ENCODE data around the gene KRABD2.
"Not testable (repeated sequence)": the region's sequence is repeated elsewhere in the genome, so short reads cannot be mapped to it uniquely, and the experiment has no call there.

KRABD2 gene

GRCh38 chr17:8350339-8350738 lies 26.2 kb downstream of the KRABD2 start:
- H3K27ac Mint-ChIP-seq (ENCODE audit: unreplicated experiment): no peak overlapping the region
- peaks cover 16% of the 10 kb centered on the region for H3K27me3 Mint-ChIP-seq (ENCODE audit: unreplicated experiment)
- no peaks in the 10 kb centered on the region for H3K4me1 Mint-ChIP-seq (ENCODE audit: unreplicated experiment)
- no peak for TF ChIP-seq CTCF (IDR thresholded peaks at IDR 0.05)
- H3K4me3 Mint-ChIP-seq (ENCODE audit: unreplicated experiment): no peak overlapping the region
- no peak for DNase-seq (ENCODE audit: extremely low spot score, unreplicated experiment)
- H3K9me3 Mint-ChIP-seq (ENCODE audit: unreplicated experiment): no peaks in the 10 kb centered on the region
- no peaks in the 10 kb centered on the region for H3K36me3 Mint-ChIP-seq (ENCODE audit: unreplicated experiment)

- not testable (repeated sequence) for H3K4me1 Mint-ChIP-seq (ENCODE audit: unreplicated experiment); H3K36me3 Mint-ChIP-seq (ENCODE audit: unreplicated experiment); H3K4me3 Mint-ChIP-seq (ENCODE audit: unreplicated experiment); H3K27ac Mint-ChIP-seq (ENCODE audit: unreplicated experiment); H3K9me3 Mint-ChIP-seq (ENCODE audit: unreplicated experiment); DNase-seq (ENCODE audit: extremely low spot score, unreplicated experiment)
- H3K27me3 Mint-ChIP-seq (ENCODE audit: unreplicated experiment): peaks cover 23% of the 10 kb centered on the region
Observed at GRCh38 chr17:8347001-8347400, 29.5 kb downstream of the KRABD2 start.

GRCh38 chr17:8345951-8346665 lies 30.4 kb downstream of the KRABD2 start:
- Mint-ChIP-seq H3K36me3 (ENCODE audit: unreplicated experiment) (no peaks in the 10 kb centered on the region), H3K27ac (ENCODE audit: unreplicated experiment) (no peak overlapping the region), H3K27me3 (ENCODE audit: unreplicated experiment) (peaks cover 23% of the 10 kb centered on the region), H3K9me3 (ENCODE audit: unreplicated experiment) (no peaks in the 10 kb centered on the region), H3K4me3 (ENCODE audit: unreplicated experiment) (no peak overlapping the region), H3K4me1 (ENCODE audit: unreplicated experiment) (peaks cover 4% of the 10 kb centered on the region)
- TF ChIP-seq CTCF (IDR thresholded peaks at IDR 0.05): no peak
- DNase-seq (ENCODE audit: extremely low spot score, unreplicated experiment): no peak

GRCh38 chr17:8345052-8345690 lies 31.3 kb downstream of the KRABD2 start:
- peaks cover 23% of the 10 kb centered on the region for H3K27me3 Mint-ChIP-seq (ENCODE audit: unreplicated experiment)
- no peaks in the 10 kb centered on the region for H3K9me3 Mint-ChIP-seq (ENCODE audit: unreplicated experiment)
- peaks cover 4% of the 10 kb centered on the region for H3K4me1 Mint-ChIP-seq (ENCODE audit: unreplicated experiment)
- no peak overlapping the region for H3K27ac Mint-ChIP-seq (ENCODE audit: unreplicated experiment)
- TF ChIP-seq CTCF (IDR thresholded peaks at IDR 0.05): no peak
- no peaks in the 10 kb centered on the region for H3K36me3 Mint-ChIP-seq (ENCODE audit: unreplicated experiment)
- no peak overlapping the region for H3K4me3 Mint-ChIP-seq (ENCODE audit: unreplicated experiment)
- DNase-seq (ENCODE audit: extremely low spot score, unreplicated experiment): no peak

- DNase-seq (ENCODE audit: extremely low spot score, unreplicated experiment): no peak
- Mint-ChIP-seq H3K27ac (ENCODE audit: unreplicated experiment) (no peak overlapping the region), H3K9me3 (ENCODE audit: unreplicated experiment) (no peaks in the 10 kb centered on the region), H3K4me1 (ENCODE audit: unreplicated experiment) (peaks cover 6% of the 10 kb centered on the region), H3K36me3 (ENCODE audit: unreplicated experiment) (no peaks in the 10 kb centered on the region), H3K27me3 (ENCODE audit: unreplicated experiment) (peaks cover 17% of the 10 kb centered on the region), H3K4me3 (ENCODE audit: unreplicated experiment) (no peak overlapping the region)
- no peak for TF ChIP-seq CTCF (IDR thresholded peaks at IDR 0.05)
Observed at GRCh38 chr17:8341456-8341855, 35.0 kb downstream of the KRABD2 start.
